Measurements from ENCODE around the gene TPO. TPM values are rescaled to one million over a fixed set of nuclear protein-coding genes. Genes with fewer than 3 reads are reported as not detected.
"Not testable (repeated sequence)": the region's sequence is repeated elsewhere in the genome, so short reads cannot be mapped to it uniquely, and the experiment has no call there.

TPO gene
- total RNA-seq, 1 donor from 2014 or later: not detected

DNA sequence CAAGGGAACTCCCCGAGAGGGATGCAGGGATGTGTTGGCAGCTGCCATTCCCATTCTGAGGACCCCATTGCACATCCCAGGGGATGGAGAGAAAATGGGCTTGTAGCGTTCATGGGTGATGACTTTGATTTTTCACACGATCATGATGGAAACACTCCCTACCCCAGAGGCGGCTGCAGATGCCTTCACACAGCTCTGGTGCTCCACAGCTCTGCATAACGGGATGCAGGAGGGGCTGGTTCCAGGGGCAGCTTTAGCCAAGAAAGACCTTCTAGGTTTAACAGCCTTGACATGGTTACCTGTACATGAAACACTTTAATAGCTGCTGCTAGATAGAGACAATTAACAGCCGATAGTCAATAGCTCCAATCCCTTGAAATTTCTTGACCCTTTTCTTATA is 88.7 kb downstream of the TPO start:
- DNase-seq (ENCODE audit: low read depth in 2 of 2): no peak

DNA sequence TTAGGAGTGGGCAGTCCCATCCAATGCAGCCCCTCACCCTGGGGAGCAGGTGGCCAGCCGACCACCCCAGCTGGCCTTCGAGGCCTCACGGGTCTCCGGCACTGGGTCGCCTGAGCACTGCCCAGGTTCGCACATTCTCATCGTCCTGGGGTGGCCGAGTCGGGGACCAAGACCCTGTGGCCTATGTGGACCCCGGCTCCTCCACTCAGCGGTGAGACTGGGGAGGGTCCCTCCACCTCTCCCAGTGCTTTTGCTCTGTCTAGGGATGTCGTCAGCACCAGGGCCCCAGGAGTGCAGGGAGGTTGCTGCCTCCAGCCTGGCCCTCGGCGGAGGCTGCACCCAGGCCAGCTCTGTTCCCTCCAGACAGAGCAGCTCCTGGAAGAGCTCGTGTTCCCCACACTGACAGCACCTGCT is 89.6 kb downstream of the TPO start:
- no peak for DNase-seq (ENCODE audit: low read depth in 2 of 2)

DNA sequence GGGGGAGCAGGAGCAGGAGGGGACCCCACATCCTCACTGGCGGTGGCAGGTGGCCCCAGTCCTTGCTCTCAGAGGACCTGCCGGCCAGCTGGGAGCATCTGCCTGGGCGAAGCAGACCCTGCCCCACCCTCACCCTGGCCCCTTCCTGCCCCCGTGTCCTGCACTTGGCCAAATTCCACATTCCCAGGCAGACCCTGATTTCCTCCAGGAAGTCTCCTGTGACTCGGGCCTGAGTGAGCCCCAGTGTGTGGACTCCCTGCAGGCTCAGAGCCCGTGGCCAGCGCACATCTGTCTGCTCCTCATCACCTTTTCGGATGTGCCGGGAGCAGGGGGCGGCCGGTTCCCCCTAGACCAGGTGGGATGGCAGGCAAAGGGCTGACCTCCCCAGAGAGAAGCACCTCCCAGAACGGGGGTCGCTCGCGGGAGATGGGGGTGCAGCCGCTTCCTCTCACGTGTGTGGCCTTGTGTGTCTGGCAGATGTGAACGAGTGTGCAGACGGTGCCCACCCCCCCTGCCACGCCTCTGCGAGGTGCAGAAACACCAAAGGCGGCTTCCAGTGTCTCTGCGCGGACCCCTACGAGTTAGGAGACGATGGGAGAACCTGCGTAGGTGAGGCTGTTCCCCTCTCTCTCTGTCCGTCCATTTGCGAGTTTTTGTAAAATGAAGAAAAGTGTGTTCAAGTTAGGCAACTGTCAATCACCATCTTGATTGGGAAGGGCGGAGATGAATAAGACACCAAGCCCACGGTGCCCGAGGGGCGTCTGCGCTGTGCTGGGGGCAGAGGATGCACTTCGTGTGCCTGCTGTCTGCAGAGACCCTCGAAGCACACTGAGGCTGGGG is 90.4 kb downstream of the TPO start:
- no peak for DNase-seq (ENCODE audit: low read depth in 2 of 2)

DNA sequence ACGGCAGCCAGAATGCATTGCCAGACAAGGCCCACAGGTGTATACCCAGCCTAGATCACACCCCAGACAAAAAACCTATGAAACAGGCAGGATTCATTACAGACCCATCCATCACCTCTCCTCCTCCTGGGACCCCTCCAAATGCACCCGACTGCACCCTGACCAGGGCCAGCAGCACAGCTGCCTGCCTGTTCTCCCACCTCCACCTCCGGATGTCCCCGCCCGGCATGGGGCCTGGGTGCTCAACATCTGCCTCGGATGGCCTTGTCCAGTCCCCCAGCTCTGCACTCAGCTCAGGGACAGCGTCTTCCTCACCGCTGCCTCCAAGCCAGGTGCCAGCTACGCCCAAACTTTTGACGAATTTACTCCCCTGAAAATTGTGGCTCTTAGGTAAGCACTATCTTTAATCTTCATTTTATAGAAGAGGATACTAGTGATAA is 91.1 kb downstream of the TPO start:
- no peak for DNase-seq (ENCODE audit: low read depth in 2 of 2)

DNA sequence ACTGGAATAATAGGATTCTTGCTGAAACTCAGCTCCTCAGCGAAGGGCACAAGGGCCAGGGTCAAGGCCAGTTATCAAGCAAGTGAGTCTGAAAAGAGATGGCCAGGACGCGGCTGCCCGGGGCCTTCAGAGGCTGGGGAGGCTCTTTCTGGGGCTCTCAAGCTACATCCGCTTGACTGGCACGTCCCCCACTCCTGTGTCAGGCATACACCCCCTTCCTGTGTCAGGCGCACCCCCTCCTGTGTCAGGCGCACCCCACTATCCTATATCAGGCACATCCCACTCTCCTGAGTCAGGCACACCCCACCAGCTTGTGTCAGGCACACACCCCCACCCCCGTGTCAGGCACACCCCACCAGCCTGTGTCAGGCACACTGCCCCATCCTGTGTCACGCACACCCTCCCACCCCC is 91.8 kb downstream of the TPO start:
- DNase-seq (ENCODE audit: low read depth in 2 of 2): no peak

DNA sequence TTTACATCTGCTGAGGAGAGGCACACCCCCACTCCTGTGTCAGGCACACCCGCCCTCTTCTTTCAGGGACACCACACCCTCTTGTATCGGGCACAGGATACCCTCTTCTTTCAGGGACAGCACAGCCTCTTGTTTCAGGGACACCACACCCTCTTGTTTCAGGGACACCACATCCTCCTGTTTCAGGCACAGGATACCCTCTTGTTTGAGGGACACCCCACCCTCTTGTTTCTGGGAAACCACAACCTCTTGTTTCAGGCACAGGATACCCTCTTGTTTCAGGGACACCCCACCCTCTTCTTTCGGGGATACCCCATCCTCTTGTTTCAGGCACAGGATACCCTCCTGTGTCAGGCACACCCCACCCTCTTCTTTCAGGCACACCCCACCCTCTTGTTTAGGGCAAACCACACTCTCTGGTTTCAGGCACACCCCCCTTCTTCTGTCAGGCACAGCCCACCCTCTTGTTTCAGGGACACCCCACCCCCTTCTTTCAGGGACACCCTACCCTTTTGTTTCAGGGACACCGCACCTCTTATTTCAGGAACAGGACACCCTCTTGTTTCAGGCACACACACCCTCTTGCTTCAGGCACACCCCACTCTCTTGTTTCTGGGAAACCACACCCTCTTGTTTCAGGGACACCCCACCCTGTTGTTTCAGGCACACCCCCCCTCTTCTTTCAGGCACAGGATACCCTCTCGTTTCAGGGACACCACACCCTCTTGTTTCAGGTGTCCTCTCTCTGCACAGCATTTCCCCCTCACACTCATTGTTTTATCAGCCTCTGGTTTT is 96.2 kb downstream of the TPO start:
- DNase-seq (ENCODE audit: low read depth in 2 of 2): no peak

DNA sequence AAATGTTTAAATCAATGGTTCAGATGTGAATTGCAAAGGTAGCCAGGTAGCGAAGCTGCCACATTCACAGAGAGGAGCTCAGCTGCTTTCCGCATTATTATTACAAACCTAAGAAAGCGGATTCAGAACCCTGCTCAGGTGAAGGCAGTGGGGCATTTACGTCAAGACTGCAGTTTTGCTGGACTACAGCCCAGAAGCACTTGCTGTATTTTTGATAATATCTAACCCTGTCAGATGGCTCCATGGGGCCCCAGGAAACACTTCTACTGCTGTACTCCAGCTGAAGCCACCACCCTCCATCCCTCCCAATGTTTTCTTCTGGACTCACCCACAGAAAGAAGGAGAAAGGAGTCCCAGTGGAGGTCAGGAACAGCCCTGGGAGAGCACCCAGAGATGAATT is 96.9 kb downstream of the TPO start:
- DNase-seq (ENCODE audit: low read depth in 2 of 2): no peak

DNA sequence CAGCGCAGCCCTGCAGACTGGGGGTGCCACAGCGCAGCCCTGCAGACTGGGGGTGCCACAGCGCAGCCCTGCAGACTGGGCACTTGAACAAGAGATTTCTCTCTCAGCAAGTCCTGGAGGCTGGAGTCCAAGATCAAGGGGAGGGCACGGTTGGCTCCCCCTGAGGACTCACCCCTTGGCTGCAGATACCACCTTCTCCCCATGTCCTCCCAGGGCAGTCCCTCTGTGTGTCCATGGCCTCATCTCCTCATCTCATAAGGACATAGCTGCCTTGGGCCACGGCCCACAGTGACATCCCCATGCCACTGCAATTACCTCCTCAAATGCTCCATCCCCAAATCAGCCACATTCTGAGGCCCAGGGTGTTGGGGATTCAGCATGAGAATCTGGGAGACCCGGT is 98.2 kb downstream of the TPO start:
- no peak for DNase-seq (ENCODE audit: low read depth in 2 of 2)

DNA sequence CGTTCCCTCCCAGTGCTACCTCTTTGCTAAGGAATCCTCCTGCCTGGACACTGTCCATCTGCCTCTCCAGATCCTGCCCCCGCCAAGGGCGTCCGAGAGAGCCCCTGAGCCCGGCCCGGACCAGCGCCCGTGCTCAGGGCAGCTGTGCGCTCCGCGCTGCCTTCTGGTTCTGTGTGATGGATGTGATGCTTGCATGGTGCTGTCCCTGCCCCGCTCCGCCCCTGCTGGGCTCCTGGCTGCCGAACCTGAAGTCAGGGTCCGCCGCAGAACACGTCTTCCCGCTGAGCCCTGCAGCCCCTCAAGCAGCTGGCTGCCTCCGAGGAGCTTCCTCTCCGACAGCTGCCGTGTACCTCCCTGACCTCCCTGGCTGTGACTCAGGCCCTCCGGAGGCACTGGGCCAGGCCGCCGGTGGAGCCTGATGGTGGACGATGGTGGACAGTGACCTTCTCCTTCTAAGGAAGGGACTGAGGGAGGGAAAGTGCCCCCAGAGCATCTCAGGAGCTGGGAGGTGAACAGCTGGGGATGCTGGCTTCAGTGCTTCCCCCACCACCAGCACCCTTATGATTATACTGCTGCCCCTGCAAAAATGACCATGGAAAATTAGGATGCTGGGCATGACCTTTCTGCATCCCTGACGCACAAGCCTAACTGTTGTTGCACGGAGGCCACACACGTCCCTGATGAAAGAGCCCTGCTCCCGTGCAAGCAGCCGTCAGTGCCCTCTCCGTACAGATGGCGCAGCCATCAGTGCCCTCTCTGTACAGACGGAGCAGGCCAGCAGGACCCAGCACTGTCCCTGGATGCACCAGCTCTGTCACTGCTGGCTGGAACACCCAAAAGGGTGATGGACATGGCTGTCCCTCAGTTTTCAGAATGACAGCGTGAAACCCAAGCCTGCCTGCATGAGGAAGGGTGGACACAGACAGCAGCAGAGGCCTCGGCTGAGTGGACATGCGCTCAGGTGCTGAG is 99.3 kb downstream of the TPO start:
- DNase-seq (ENCODE audit: low read depth in 2 of 2): no peak

DNA sequence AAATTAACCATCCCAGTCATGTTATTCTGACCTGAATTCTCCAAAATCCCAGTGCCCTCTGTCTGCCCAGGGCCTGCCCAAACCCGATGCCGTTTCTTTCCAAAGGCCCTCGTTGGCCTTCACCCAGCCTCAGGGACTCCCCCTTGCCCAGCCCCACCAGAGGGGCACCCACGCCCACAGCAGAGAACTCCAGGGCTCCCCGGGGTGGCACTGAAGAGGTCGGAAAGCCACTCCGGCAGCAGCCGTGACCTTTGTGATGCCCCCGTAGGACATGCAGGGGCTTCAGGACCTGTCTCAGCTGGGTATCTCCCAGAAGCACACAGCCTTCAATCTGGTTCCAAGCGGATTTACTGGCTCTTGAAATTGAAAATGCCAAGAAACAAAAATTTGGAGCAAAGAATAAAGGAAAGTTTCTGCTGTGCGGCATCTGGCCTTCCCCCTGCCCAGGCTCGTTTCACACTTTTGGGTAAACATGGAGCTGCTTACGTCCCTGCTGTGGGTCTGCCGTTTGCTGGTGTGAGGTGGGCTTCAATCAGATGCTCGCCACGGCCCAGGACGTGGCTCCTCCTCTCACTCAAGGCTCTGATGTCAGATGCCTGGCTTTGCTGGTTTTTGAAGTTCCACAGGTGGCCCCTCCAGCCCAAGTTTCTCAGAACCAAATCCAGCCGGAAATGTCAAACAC is 101.3 kb downstream of the TPO start:
- no peak for DNase-seq (ENCODE audit: low read depth in 2 of 2)

DNA sequence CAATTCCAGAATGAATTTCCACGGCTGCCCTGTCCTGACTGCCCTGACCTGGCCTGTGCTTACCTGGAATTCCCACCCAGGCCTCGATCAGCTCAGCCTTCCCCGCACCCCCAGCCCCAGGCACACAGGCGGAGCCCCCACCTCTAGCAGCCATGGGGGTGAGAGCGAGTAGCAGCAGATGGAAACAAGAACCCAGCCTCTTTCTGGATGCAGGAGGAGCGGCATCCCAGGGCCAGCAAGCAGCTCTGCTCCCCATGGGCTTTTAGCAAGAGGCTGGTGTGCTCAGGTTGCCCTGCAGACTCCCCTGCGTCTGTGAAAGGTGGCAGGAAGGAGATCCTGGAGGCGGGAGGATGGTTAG is 101.8 kb downstream of the TPO start:
- DNase-seq (ENCODE audit: low read depth in 2 of 2): no peak

DNA sequence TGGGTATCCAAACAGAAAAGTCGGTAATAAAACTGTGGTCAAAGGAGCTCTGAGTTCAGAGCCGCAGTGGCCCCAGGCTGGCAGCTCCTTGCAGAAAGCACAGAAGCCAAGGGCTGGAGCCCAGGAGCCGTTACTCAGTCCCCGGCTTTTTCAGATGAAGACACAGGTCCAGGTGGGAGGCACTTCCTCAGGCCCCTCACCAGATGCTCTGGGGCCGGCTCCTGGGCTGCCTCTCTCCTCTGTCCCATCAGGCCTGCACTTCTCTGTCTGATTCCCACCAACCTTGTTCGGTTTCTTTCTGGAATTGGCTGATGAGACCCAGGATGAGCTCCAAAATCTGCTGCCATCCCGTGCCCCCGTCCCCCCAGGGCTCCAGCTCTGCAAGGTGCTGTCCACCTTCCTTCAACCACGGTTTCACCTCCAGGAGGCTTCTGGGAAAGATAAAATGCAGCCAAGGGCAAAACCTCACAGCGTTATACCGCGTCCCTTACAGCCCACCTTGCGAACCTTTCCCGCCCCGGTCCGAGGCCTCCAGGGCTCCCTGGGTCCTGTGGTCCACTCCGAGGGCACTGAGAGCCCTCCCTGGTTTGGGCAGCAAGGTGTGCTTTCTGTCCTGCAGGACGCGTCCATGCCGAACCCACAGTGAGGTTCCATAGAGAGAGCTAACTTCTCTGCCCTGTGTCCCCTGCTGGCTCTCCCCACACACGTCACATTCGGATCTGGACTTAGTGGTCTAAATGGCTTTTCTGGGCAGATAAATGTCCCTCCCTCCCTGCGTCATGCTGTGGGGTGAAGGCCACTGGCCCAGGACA is 102.9 kb downstream of the TPO start:
- DNase-seq (ENCODE audit: low read depth in 2 of 2): no peak

DNA sequence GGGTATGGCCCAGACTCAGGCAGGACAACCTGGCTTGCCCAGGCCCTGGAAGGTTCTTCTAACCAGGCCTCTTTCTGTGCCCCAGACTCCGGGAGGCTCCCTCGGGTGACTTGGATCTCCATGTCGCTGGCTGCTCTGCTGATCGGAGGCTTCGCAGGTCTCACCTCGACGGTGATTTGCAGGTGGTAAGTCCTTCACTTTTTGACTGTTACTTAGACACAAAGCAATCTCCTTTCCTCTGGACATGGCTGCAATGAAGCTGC is 103.5 kb downstream of the TPO start:
- no peak for DNase-seq (ENCODE audit: low read depth in 2 of 2)

DNA sequence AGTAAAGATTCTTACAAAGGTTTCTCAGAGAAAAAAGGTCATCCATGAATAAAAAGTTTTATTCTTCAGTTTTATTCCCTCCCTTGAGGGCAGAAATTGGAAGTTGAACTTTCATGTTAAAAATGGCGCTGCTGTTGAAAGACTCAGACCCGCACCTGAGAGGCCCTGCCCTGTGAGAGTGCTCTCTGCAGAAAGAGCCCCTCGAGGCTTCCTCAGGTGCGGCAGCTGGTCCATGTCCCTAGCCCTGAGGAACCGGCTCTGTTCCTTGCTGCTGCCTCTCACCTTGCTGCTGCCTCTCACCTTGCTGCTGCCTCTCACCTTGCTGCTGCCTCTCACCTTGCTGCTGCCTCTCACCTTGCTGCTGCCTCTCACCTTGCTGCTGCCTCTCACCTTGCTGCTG is 104.0 kb downstream of the TPO start:
- not testable (repeated sequence) for DNase-seq (ENCODE audit: low read depth in 2 of 2)

DNA sequence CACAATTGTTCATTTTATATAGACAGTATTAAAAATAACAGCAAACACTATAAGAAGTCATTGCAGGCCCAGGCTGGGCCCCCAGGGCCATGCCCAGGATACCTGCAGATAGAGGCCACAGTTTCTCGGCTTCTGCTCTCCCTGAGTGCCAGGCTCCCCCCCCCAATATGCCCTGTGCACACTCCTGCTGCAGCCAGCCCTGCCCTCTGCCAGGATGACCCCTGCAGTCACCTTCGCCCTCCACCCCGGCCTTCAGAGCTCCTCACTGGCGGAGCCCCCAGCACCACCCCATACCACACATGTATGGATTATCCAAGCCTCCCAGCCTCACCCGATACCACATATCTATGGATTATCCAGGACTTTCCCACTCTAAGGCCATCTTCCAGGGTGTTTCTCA is 104.5 kb downstream of the TPO start:
- DNase-seq (ENCODE audit: low read depth in 2 of 2): no peak

DNA sequence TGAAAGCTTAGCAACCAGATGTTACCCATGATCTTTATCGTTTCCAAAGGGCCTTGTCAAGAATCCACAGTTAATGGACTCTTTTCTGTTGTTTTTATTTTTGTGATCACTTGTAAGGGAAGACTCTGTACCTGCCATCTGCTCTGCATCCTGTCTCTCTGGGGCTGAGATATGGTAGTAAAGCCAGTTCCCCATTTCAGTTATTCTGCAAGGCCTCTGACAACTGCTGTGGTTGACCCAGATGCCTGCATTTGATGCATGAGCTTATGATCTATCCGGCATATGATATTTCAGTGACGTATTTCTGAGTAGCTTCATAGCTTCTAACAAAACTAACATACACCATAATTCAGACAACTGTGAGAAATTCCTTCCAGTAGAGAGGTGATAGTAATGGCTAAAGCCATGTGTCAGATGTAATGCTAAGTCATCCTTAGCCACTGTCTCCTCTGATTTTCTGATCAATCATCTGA is 105.1 kb downstream of the TPO start:
- DNase-seq (ENCODE audit: low read depth in 2 of 2): no peak

DNA sequence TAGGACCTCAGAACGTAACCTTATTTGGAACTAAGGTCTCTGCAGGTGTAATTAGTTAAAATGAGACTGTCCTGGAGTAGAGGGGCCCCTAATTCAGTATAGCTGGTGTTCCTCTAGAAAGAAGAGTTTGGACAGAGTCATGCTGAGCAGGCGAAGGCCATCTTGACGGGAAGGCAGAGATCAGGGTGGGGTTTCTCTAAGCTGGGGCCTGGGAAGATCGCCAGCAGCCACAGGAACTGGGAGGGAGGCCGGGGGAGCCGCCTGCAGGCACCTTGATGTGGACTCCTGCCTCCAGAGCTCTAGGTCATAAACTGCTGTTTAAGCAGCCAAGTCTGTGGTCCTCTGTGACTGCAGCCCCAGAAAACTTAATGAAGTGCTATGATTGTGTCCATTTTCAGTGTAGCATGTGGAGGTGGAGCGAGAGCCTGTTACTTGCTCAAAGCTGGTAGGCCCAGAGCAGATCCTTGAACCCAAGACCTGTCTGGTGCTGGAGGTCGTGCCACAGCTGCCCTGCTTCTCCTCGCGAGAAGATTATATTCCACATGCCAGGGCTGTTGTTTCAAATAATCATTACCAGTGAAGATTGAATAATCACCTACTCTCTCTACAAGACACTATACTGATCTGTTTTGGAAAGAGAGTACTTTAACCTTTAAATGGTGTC is 105.7 kb downstream of the TPO start:
- DNase-seq (ENCODE audit: low read depth in 2 of 2): no peak

DNA sequence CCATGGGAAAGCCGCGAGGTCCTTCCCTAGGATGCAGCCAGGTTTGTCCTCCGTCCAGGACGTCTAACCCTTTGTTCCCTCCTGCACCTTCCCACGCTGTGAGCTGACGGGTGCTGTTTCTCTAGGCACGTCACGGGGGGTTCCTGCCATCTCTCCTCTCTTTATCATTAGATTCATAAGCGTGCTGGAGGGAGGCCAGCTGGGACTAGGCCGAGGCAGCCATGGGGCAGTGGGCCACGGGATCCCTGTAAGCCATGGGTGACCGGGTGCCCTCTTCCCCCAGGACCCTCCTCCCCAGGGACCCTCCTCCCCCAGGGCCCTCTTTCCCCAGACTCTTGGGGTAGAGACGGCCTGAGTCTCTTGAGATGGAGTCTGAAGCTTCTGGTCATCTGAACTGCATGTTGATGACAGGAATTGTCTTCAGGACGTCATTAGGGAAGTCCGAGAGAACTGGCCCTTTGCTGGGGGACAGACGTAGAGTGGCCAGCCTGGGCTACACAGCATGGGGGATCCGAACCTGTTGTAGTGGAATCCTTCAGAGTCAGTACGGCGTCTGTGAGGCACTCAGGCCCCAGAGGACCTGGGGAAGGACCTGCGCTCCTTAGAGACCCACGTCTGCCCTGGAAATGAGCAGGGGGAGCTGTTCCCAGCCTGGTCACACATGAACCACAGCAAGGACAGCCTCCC is 108.1 kb downstream of the TPO start:
- DNase-seq (ENCODE audit: low read depth in 2 of 2): no peak
